Measurements from ENCODE around the gene ADCY5.

DNA sequence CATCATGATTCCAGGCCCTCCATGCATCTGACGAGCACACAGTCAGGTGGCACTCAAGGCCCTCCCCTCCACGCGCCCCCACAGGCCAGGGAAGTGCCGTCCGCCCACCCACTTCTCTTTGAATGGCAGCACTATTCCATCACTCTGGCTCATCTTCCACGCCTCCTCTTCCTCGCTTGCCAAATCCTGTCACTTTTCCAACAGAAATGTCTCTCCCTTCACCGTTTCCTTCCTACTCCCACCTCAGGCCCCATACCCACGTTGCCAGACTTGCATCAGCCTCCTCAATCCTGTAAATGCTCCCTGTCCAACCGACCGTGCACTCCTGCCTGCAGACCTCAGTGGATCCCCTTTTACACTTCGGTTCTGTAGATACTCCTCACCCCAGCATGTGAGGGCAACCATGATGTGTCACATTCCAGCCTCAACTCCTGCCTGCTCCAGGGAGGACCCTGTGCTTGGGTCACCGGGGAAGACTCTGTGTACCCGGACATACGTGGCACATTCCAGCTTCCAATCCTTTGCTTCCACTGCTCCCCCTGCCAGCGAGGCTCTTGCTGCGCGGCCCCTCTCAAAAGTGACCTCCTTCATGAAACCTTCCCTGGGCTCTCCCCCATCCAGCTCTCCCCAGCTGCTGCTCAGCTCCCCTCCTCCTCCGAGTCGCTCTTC, 29.6 kb downstream of the ADCY5 start:
- TF ChIP-seq, protein P1, sequence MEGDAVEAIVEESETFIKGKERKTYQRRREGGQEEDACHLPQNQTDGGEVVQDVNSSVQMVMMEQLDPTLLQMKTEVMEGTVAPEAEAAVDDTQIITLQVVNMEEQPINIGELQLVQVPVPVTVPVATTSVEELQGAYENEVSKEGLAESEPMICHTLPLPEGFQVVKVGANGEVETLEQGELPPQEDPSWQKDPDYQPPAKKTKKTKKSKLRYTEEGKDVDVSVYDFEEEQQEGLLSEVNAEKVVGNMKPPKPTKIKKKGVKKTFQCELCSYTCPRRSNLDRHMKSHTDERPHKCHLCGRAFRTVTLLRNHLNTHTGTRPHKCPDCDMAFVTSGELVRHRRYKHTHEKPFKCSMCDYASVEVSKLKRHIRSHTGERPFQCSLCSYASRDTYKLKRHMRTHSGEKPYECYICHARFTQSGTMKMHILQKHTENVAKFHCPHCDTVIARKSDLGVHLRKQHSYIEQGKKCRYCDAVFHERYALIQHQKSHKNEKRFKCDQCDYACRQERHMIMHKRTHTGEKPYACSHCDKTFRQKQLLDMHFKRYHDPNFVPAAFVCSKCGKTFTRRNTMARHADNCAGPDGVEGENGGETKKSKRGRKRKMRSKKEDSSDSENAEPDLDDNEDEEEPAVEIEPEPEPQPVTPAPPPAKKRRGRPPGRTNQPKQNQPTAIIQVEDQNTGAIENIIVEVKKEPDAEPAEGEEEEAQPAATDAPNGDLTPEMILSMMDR (IDR thresholded peaks at IDR 0.05 in 8 of 11, conservative IDR thresholded peaks at IDR 0.05 in 3 of 11) = no peak
- no peak for TF ChIP-seq POLR2A (IDR thresholded peaks at IDR 0.05)

All from spleen (tissue), 7 donors.